Measurements from ENCODE around the gene ATG9A. TPM values are rescaled to one million over a fixed set of nuclear protein-coding genes. Genes with fewer than 3 reads are reported as not detected.

Gene ATG9A
- total RNA-seq, 1 donor from 2014 or later = 52.9 TPM

- H3K27me3 Mint-ChIP-seq = no peaks in the 10 kb centered on the region
- no peaks in the 10 kb centered on the region for H3K9me3 Mint-ChIP-seq
- DNase-seq (ENCODE audit: extremely low spot score, unreplicated experiment) = no peak
- H3K4me3 Mint-ChIP-seq = peak overlapping the region; percentile 100
- H3K36me3 Mint-ChIP-seq = peaks cover 18% of the 10 kb centered on the region
- no peak for TF ChIP-seq CTCF (conservative IDR thresholded peaks at IDR 0.05)
- peaks cover 20% of the 10 kb centered on the region for H3K4me1 Mint-ChIP-seq (ENCODE audit: unreplicated experiment)
- H3K27ac Mint-ChIP-seq = peak overlapping the region; percentile 100
These were observed 664 bp upstream of the ATG9A start for GRCh38 chr2:219230059-219230540.

- H3K4me3 Mint-ChIP-seq = peak overlapping the region; percentile 84
- TF ChIP-seq CTCF (conservative IDR thresholded peaks at IDR 0.05) = no peak
- peak overlapping the region; percentile 51 for H3K27ac Mint-ChIP-seq
- no peaks in the 10 kb centered on the region for H3K27me3 Mint-ChIP-seq
- DNase-seq (ENCODE audit: extremely low spot score, unreplicated experiment) = no peak
- no peaks in the 10 kb centered on the region for H3K9me3 Mint-ChIP-seq
- peaks cover 16% of the 10 kb centered on the region for H3K36me3 Mint-ChIP-seq
- peaks cover 20% of the 10 kb centered on the region for H3K4me1 Mint-ChIP-seq (ENCODE audit: unreplicated experiment)
These were observed 528 bp downstream of the ATG9A start for GRCh38 chr2:219228911-219229304.

GRCh38 chr2:219228041-219228910 is 1.2 kb downstream of the ATG9A start:
- H3K36me3 Mint-ChIP-seq = peaks cover 16% of the 10 kb centered on the region
- no peaks in the 10 kb centered on the region for H3K27me3 Mint-ChIP-seq
- H3K4me1 Mint-ChIP-seq (ENCODE audit: unreplicated experiment) = peaks cover 20% of the 10 kb centered on the region
- DNase-seq (ENCODE audit: extremely low spot score, unreplicated experiment) = no peak
- peak overlapping the region; percentile 51 for H3K27ac Mint-ChIP-seq
- peak overlapping the region; percentile 84 for H3K4me3 Mint-ChIP-seq
- no peak for TF ChIP-seq CTCF (conservative IDR thresholded peaks at IDR 0.05)
- no peaks in the 10 kb centered on the region for H3K9me3 Mint-ChIP-seq

GRCh38 chr2:219225350-219225749 is 4.1 kb downstream of the ATG9A start:
- Mint-ChIP-seq H3K27ac (no peak overlapping the region), H3K4me1 (ENCODE audit: unreplicated experiment) (peaks cover 17% of the 10 kb centered on the region), H3K4me3 (peak overlapping the region; percentile 18), H3K36me3 (peaks cover 21% of the 10 kb centered on the region), H3K27me3 (no peaks in the 10 kb centered on the region), H3K9me3 (no peaks in the 10 kb centered on the region)
- no peak for DNase-seq (ENCODE audit: extremely low spot score, unreplicated experiment)
- TF ChIP-seq CTCF (conservative IDR thresholded peaks at IDR 0.05) = no peak

GRCh38 chr2:219223831-219224610 is 5.4 kb downstream of the ATG9A start:
- H3K36me3 Mint-ChIP-seq = peaks cover 20% of the 10 kb centered on the region
- H3K4me3 Mint-ChIP-seq = no peak overlapping the region
- no peak overlapping the region for H3K27ac Mint-ChIP-seq
- no peak for TF ChIP-seq CTCF (conservative IDR thresholded peaks at IDR 0.05)
- H3K9me3 Mint-ChIP-seq = no peaks in the 10 kb centered on the region
- H3K4me1 Mint-ChIP-seq (ENCODE audit: unreplicated experiment) = peaks cover 18% of the 10 kb centered on the region
- DNase-seq (ENCODE audit: extremely low spot score, unreplicated experiment) = no peak
- H3K27me3 Mint-ChIP-seq = no peaks in the 10 kb centered on the region

Data from type B pancreatic cell (in vitro differentiated cells).